H1 (cell line): ENCODE results near the gene SMIM35. TPM values are rescaled to one million over a fixed set of nuclear protein-coding genes. Genes with fewer than 3 reads are reported as not detected.

Experiments used
- CHD7 ChIP-seq: fragments of 300-600 bp; sonication (generic); IDR thresholded peaks from 2 replicates; pipeline ENCODE4 v1.7.1; 2012; ENCODE audit warnings: low read length, moderate library complexity, mild to moderate bottlenecking, inconsistent platforms; ENCODE audit not compliant: insufficient replicate concordance
- CTBP2 ChIP-seq: IDR thresholded peaks from 2 replicates; pipeline ENCODE4 v1.7.0; 2011; ENCODE audit warnings: borderline replicate concordance, mild to moderate bottlenecking, moderate library complexity, mixed read lengths, low read length; ENCODE audit not compliant: insufficient read depth, insufficient read length
- EZH2 ChIP-seq: fragments of 200-600 bp; sonication (generic); IDR thresholded peaks from 2 replicates; pipeline ENCODE4 v1.7.1; 2012; ENCODE audit warnings: low read depth, mild to moderate bottlenecking, moderate library complexity, low read length, inconsistent platforms; ENCODE audit not compliant: severe bottlenecking
- JUN ChIP-seq: IDR thresholded peaks from 2 replicates; pipeline ENCODE4 v1.6.1; 2011; ENCODE audit warnings: low read depth, mild to moderate bottlenecking, improper control_type of control experiment, low read length
- RAD21 ChIP-seq, 2 experiments: IDR thresholded peaks in 1 of 2; conservative IDR thresholded peaks in 1 of 2; 2 replicates each; pipeline ENCODE4 v1.6.1; 2011; ENCODE audit warnings: low read depth in 2 of 2, low read length in 2 of 2, improper control_type of control experiment in 1 of 2, inconsistent platforms in 1 of 2, mild to moderate bottlenecking in 1 of 2, moderate library complexity in 1 of 2
- SP1 ChIP-seq: IDR thresholded peaks from 2 replicates; pipeline ENCODE4 v1.6.1; 2011; ENCODE audit warnings: low read depth, low read length
- polyA plus RNA-seq, 7 experiments: library from polyadenylated mRNA; depleted of rRNA in 3 of 7; stranded (reverse) in 5 of 7; unstranded in 2 of 7; fragments of >200 nt in 5 of 7; fragments of 200-250 nt in 2 of 7; gene quantifications; 1 replicate in 5 of 7; 2 replicates in 1 of 7; 4 replicates in 1 of 7; pipeline versions ENCODE4 v1.2.1 to v1.2.3, GENCODE V29; 2011 to 2013; ENCODE audit warnings: missing spikeins in 2 of 7, mixed read lengths in 2 of 7
- total RNA-seq: library from RNA; stranded (reverse); fragmentation: NEBNext Ultra II Directional; extraction: Animal tissue kit (Norgen Biotek cat#: 25700); gene quantifications from 2 replicates; pipeline ENCODE4 v1.2.1, GENCODE V29; 2021

Gene SMIM35
- total and polyA plus RNA-seq, 2 of the 8 experiments (the other 6 are each of a cell fraction or from before 2014, with no cell fraction given) = not detected

- TF ChIP-seq JUN (no peak), CHD7 (no peak), SP1 (no peak), CTBP2 (no peak), RAD21 (IDR thresholded peaks at IDR 0.05 in 1 of 2, conservative IDR thresholded peaks at IDR 0.05 in 1 of 2; ENCODE audit: low read depth in 2 of 2, low read length in 2 of 2) (no peak), EZH2 (no peak)
Observed at GRCh38 chr11:118028626-118029025, 58.1 kb downstream of the SMIM35 start (continued).
